Endothelial cell (in vitro differentiated cells): ENCODE results near the gene ZHX3. TPM values are rescaled to one million over a fixed set of nuclear protein-coding genes. Genes with fewer than 3 reads are reported as not detected.

Experiments
- DNase-seq: peaks from one replicate; pipeline ENCODE4 v3.0.0; 2021; ENCODE audit warnings: low spot score
- H3K27ac Mint-ChIP-seq: one replicate; pipeline ENCODE4 v1.8.0; 2021; ENCODE audit warnings: mixed read lengths, inconsistent platforms; ENCODE audit not compliant: unreplicated experiment
- H3K27me3 Mint-ChIP-seq: one replicate; pipeline ENCODE4 v1.8.0; 2021; ENCODE audit warnings: mild to moderate bottlenecking, moderate library complexity, mixed read lengths, inconsistent platforms; ENCODE audit not compliant: unreplicated experiment
- H3K36me3 Mint-ChIP-seq: one replicate; pipeline ENCODE4 v1.8.0; 2021; ENCODE audit warnings: mild to moderate bottlenecking, low read depth, mixed read lengths, inconsistent platforms; ENCODE audit not compliant: unreplicated experiment
- H3K4me1 Mint-ChIP-seq: one replicate; pipeline ENCODE4 v1.8.0; 2021; ENCODE audit warnings: mild to moderate bottlenecking, mixed read lengths, inconsistent platforms; ENCODE audit not compliant: unreplicated experiment
- H3K4me3 Mint-ChIP-seq: one replicate; pipeline ENCODE4 v1.8.0; 2021; ENCODE audit warnings: mild to moderate bottlenecking, mixed read lengths, inconsistent platforms; ENCODE audit not compliant: unreplicated experiment
- H3K9me3 Mint-ChIP-seq: one replicate; pipeline ENCODE4 v1.8.0; 2021; ENCODE audit warnings: mixed read lengths, inconsistent platforms; ENCODE audit not compliant: unreplicated experiment
- total RNA-seq: library from RNA; stranded (reverse); fragmentation: NEBNext Ultra II Directional; extraction: Animal tissue kit (Norgen Biotek cat#: 25700); gene quantifications from one replicate; pipeline ENCODE4 v1.2.1, GENCODE V29; 2021; ENCODE audit not compliant: unreplicated experiment
- TF ChIP-seq, protein P1 (sequence below): fragments of 200-600 bp; sonication (generic); IDR thresholded peaks from one replicate; pipeline ENCODE4 v1.5.0; 2021; ENCODE audit warnings: antibody characterized with exemption; ENCODE audit not compliant: unreplicated experiment

ZHX3 gene
- total RNA-seq, 1 donor from 2014 or later: 20.9 TPM

DNA sequence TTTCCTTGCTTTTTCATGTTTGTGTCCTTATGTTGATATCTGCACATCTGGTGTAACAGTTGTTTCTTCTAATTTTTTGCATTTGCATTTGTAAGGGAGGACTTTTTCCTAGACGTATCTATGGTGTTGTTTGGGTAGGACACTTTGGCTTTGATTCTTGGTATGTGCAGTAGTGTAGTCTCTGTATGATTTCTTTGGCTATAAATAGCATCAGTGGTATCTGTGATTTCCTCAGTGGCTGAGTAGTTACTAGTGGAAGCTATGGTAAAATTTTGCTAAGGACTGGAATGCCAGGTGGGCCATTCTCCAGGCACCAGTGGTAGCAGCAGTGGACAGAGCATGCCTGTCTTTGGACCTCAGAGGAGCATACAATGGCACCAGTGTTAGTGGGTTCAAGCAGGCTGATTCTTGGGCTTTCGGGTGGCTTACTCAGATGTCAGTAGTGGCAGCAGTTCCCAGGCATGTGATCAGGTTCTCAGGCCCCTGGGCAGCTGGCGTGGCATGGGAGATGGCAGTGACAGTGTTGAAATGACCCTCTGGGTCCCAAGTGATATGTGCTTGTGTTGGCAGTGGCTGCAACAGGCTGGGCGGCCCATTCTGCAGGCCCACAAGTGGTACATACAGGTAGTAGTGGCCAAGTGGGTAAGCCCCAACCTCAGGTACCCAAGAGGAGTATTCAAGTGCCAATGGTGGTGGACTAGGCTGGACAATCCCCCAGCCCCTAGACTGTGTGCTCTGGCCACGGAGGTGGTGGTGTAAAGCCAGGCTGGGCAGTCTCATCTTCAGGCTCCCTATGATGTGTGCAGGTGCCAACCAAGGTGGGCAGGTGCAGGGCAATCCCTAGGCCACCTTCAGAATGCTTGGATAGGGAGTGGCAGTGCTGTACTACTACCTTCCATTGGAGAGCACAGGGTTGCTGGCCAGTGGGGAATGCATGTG lies 125.7 kb downstream of the ZHX3 start:
- no peak overlapping the region for H3K4me3 Mint-ChIP-seq
- TF ChIP-seq, protein P1, sequence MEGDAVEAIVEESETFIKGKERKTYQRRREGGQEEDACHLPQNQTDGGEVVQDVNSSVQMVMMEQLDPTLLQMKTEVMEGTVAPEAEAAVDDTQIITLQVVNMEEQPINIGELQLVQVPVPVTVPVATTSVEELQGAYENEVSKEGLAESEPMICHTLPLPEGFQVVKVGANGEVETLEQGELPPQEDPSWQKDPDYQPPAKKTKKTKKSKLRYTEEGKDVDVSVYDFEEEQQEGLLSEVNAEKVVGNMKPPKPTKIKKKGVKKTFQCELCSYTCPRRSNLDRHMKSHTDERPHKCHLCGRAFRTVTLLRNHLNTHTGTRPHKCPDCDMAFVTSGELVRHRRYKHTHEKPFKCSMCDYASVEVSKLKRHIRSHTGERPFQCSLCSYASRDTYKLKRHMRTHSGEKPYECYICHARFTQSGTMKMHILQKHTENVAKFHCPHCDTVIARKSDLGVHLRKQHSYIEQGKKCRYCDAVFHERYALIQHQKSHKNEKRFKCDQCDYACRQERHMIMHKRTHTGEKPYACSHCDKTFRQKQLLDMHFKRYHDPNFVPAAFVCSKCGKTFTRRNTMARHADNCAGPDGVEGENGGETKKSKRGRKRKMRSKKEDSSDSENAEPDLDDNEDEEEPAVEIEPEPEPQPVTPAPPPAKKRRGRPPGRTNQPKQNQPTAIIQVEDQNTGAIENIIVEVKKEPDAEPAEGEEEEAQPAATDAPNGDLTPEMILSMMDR: no peak
- peaks cover 8% of the 10 kb centered on the region for H3K27me3 Mint-ChIP-seq
- H3K36me3 Mint-ChIP-seq: peaks cover 14% of the 10 kb centered on the region
- no peak for DNase-seq
- no peak overlapping the region for H3K27ac Mint-ChIP-seq
- H3K4me1 Mint-ChIP-seq: peaks cover 3% of the 10 kb centered on the region
- peaks cover 7% of the 10 kb centered on the region for H3K9me3 Mint-ChIP-seq

DNA sequence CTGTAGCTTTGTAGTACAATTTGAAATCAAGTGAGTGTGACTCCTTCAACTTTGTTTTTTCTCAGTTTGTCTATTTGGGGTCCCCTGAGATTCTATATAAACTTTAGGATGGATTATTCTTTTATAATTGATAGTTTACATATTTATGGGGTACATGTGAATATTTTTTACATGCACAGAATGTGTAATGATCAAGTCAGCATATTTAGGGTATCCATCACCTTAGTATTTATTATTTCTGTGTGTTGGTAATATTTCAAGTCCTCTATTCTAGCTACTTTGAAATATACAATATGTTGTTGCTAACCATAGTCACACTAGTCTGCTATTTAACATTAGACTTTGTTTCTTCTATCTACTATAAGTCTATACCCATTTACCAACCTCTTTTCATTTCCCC lies 129.9 kb downstream of the ZHX3 start:
- no peak for DNase-seq
- Mint-ChIP-seq H3K9me3 (no peaks in the 10 kb centered on the region), H3K4me1 (no peaks in the 10 kb centered on the region), H3K36me3 (peaks cover 14% of the 10 kb centered on the region), H3K27ac (no peak overlapping the region), H3K4me3 (no peak overlapping the region), H3K27me3 (peaks cover 6% of the 10 kb centered on the region)
- TF ChIP-seq, protein P1: no peak

DNA sequence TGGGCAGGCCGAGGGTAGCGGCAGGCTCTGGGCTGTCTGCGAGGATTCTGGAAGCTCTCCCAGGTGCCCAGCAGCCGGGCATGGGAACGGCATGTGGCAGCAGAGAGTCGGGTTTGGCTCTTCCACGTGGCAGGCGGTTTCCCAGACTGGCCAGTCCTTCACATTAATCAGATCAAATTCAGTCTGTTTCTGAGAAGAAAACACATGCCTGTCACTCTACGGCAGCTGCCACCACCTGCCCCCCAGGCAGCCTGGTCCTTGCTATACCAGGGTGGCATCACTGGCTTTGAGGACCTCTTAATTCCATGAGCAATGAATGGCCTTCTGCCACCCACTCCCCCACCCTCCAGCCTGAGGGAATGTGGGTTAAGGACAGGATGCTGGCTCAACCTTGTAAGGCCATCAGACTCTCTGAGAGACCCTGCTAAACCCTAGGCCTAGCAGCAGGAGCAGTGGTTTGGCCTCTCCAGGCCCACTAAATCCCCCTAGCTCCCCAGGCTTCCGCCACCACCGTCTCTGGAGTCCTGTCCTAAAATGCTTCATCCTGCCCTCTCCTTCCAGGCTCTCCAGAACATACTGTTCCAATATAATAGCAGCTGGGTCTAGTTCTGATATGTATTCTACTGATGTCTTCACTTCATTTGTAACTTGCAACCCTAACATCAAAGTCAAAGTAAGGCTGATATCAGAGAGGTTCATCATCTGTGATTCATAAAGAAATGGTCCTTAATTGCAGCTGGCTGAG lies 132.3 kb downstream of the ZHX3 start:
- DNase-seq: peak; percentile 4
- peaks cover 13% of the 10 kb centered on the region for H3K27me3 Mint-ChIP-seq

DNA sequence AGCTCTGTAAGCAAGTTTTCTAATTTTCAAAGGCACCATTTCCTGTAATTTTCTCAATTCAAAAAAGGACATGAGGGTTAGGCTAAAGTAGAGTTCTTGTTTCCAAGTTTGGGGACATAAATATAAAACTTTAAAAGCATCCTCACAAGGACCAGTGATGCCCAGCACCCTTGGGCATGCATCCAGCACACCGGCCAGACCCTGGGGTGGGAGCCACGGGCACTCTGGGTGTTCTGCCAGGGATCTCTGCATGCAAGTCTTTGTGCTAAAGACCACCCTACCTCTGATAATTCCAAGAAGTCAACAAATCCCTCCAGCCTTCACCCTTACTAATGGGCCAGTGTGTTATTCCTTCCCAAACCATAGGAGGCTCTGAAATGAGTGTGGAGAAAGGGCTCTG lies 133.7 kb downstream of the ZHX3 start:
- TF ChIP-seq, protein P1: no peak
- no peak for DNase-seq
- H3K4me3 Mint-ChIP-seq: no peak overlapping the region
- peaks cover 1% of the 10 kb centered on the region for H3K4me1 Mint-ChIP-seq
- H3K27ac Mint-ChIP-seq: no peak overlapping the region
- H3K36me3 Mint-ChIP-seq: peaks cover 14% of the 10 kb centered on the region
- no peaks in the 10 kb centered on the region for H3K9me3 Mint-ChIP-seq
- peaks cover 14% of the 10 kb centered on the region for H3K27me3 Mint-ChIP-seq

More for the DNA sequence above, 132.3 kb downstream of the ZHX3 start:
- no peaks in the 10 kb centered on the region for H3K9me3 Mint-ChIP-seq
- no peak overlapping the region for H3K4me3 Mint-ChIP-seq
- H3K36me3 Mint-ChIP-seq: peaks cover 10% of the 10 kb centered on the region
- H3K27ac Mint-ChIP-seq: no peak overlapping the region
- no peaks in the 10 kb centered on the region for H3K4me1 Mint-ChIP-seq
- TF ChIP-seq, protein P1: no peak
